ENCODE results near the gene MLST8. TPM values are rescaled to one million over a fixed set of nuclear protein-coding genes. Genes with fewer than 3 reads are reported as not detected.

The MLST8 gene
- total RNA-seq, 2 experiments from 2014 or later, result 35.9 to 36.4 TPM

GRCh38 chr16:2209258-2210008 is 4.2 kb downstream of the MLST8 start:
- CTCF ChIA-PET, result interaction anchor here (1.2 kb wide), 1 partner anchor 13 kb away, joined by 3 read pairs; no protein-coding TSS in a partner anchor
- Mint-ChIP-seq H3K36me3 (ENCODE audit: low read depth) (peaks cover 20% of the 10 kb centered on the region), H3K4me3 (no peak overlapping the region), H3K9me3 (no peaks in the 10 kb centered on the region), H3K4me1 (peaks cover 37% of the 10 kb centered on the region), H3K27me3 (no peaks in the 10 kb centered on the region), H3K27ac (no peak overlapping the region)
- POLR2A ChIA-PET, result no interaction called here
- no peak for DNase-seq

GRCh38 chr16:2210009-2210332 is 4.7 kb downstream of the MLST8 start:
- Mint-ChIP-seq H3K36me3 (ENCODE audit: low read depth) (peaks cover 20% of the 10 kb centered on the region), H3K4me1 (peaks cover 33% of the 10 kb centered on the region), H3K27ac (no peak overlapping the region), H3K27me3 (no peaks in the 10 kb centered on the region), H3K9me3 (no peaks in the 10 kb centered on the region), H3K4me3 (no peak overlapping the region)
- no peak for DNase-seq
- ChIA-PET CTCF (interaction anchor here (1.2 kb wide), 1 partner anchor 12 kb away, joined by 3 read pairs; no protein-coding TSS in a partner anchor), POLR2A (no interaction called here)

- H3K9me3 Mint-ChIP-seq, result no peaks in the 10 kb centered on the region
- H3K4me1 Mint-ChIP-seq, result peaks cover 35% of the 10 kb centered on the region
These were observed 5.4 kb downstream of the MLST8 start, which contains the start of gene BRICD5 for GRCh38 chr16:2210386-2211365. TSS of gene BRICD5 (minus strand) at chr16:2210863. CDS start at chr16:2210833, 30 bp downstream.

GRCh38 chr16:2211923-2212347 is 6.7 kb downstream of the MLST8 start:
- H3K27me3 Mint-ChIP-seq, result no peaks in the 10 kb centered on the region
- POLR2A ChIA-PET, result no interaction called here
- H3K9me3 Mint-ChIP-seq, result no peaks in the 10 kb centered on the region
- H3K27ac Mint-ChIP-seq, result no peak overlapping the region
- no peak for DNase-seq
- CTCF ChIA-PET, result no interaction called here
- peaks cover 16% of the 10 kb centered on the region for H3K36me3 Mint-ChIP-seq (ENCODE audit: low read depth)
- H3K4me3 Mint-ChIP-seq, result peak overlapping the region; percentile 26
- H3K4me1 Mint-ChIP-seq, result peaks cover 34% of the 10 kb centered on the region

More at GRCh38 chr16:2210386-2211365, 5.4 kb downstream of the MLST8 start, which contains the start of gene BRICD5:
- DNase-seq, result no peak
- H3K27me3 Mint-ChIP-seq, result no peaks in the 10 kb centered on the region
- H3K36me3 Mint-ChIP-seq (ENCODE audit: low read depth), result peaks cover 20% of the 10 kb centered on the region
- CTCF ChIA-PET, result interaction anchor here (1.2 kb wide), 1 partner anchor 12 kb away, joined by 3 read pairs; no protein-coding TSS in a partner anchor
- POLR2A ChIA-PET, result no interaction called here
- no peak within 1 kb of the TSS for H3K4me3 Mint-ChIP-seq
- no peak within 1 kb of the TSS for H3K27ac Mint-ChIP-seq

- POLR2A ChIA-PET, result no interaction called here
- Mint-ChIP-seq H3K27ac (no peak overlapping the region), H3K27me3 (no peaks in the 10 kb centered on the region), H3K4me3 (peak overlapping the region; percentile 77), H3K36me3 (ENCODE audit: low read depth) (peaks cover 10% of the 10 kb centered on the region), H3K4me1 (peaks cover 28% of the 10 kb centered on the region), H3K9me3 (no peaks in the 10 kb centered on the region)
- CTCF ChIA-PET, result no interaction called here
- DNase-seq, result no peak
These were observed 7.4 kb downstream of the MLST8 start for GRCh38 chr16:2212362-2213324.

- Mint-ChIP-seq H3K9me3 (no peaks in the 10 kb centered on the region), H3K36me3 (ENCODE audit: low read depth) (peaks cover 5% of the 10 kb centered on the region), H3K4me3 (peak overlapping the region; percentile 77), H3K27me3 (no peaks in the 10 kb centered on the region), H3K27ac (peak overlapping the region; percentile 65), H3K4me1 (peaks cover 26% of the 10 kb centered on the region)
- POLR2A ChIA-PET, result interaction anchor here (0.7 to 1.3 kb wide), 2 partner anchors 59 to 246 kb away, joined by 3 read pairs; partner anchors contain the start of genes TEDC2 and TRAF7
- CTCF ChIA-PET, result interaction anchor here (0.5 to 1.4 kb wide), 3 partner anchors 8 to 474 kb away, joined by 3 read pairs; partner anchors contain the start of genes ECI1 and MLST8
- DNase-seq, result no peak
These were observed 8.8 kb downstream of the MLST8 start for GRCh38 chr16:2213817-2214718.

GRCh38 chr16:2214719-2214968 is 9.4 kb downstream of the MLST8 start, which contains the start of gene PGP:
TSS of gene PGP (minus strand) at chr16:2214840. CDS start at chr16:2214777, 63 bp downstream.
- CTCF ChIA-PET, result interaction anchor here (0.5 to 1.4 kb wide), 3 partner anchors 9 to 475 kb away, joined by 3 read pairs; partner anchors contain the start of genes ECI1 and MLST8
- H3K9me3 Mint-ChIP-seq, result no peaks in the 10 kb centered on the region
- POLR2A ChIA-PET, result interaction anchor here (0.6 to 1.3 kb wide), 3 partner anchors 38 to 245 kb away, joined by 3 to 8 read pairs (median 3); partner anchors contain the start of genes TEDC2 and TRAF7
- no peaks in the 10 kb centered on the region for H3K27me3 Mint-ChIP-seq
- H3K4me1 Mint-ChIP-seq, result peaks cover 26% of the 10 kb centered on the region
- H3K4me3 Mint-ChIP-seq, result peak within 1 kb of the TSS; percentile 84
- peak within 1 kb of the TSS; percentile 89 for H3K27ac Mint-ChIP-seq
- DNase-seq, result no peak
- H3K36me3 Mint-ChIP-seq (ENCODE audit: low read depth), result peaks cover 5% of the 10 kb centered on the region

- CTCF ChIA-PET, result no interaction called here
- Mint-ChIP-seq H3K9me3 (no peaks in the 10 kb centered on the region), H3K27ac (peak overlapping the region; percentile 89)
These were observed 11.1 kb downstream of the MLST8 start for GRCh38 chr16:2216330-2216729.

GRCh38 chr16:2223221-2223941 is 18.1 kb downstream of the MLST8 start, which contains the start of gene E4F1:
TSS of gene E4F1 (plus strand) at chr16:2223591. CDS start at chr16:2223614, 23 bp downstream.
- H3K27ac Mint-ChIP-seq, result peak within 1 kb of the TSS; percentile 85
- no peaks in the 10 kb centered on the region for H3K27me3 Mint-ChIP-seq
- ChIA-PET CTCF (interaction anchor here (1.2 to 1.6 kb wide), 2 partner anchors 13 to 24 kb away, joined by 3 read pairs; partner anchors contain the start of gene BRICD5), POLR2A (no interaction called here)
- H3K4me3 Mint-ChIP-seq, result peak within 1 kb of the TSS; percentile 80
- no peaks in the 10 kb centered on the region for H3K9me3 Mint-ChIP-seq
- H3K36me3 Mint-ChIP-seq (ENCODE audit: low read depth), result peaks cover 2% of the 10 kb centered on the region
- DNase-seq, result peak; percentile 100
- H3K4me1 Mint-ChIP-seq, result peaks cover 22% of the 10 kb centered on the region

More at GRCh38 chr16:2216330-2216729, 11.1 kb downstream of the MLST8 start:
- peaks cover 5% of the 10 kb centered on the region for H3K36me3 Mint-ChIP-seq (ENCODE audit: low read depth)
- POLR2A ChIA-PET, result no interaction called here
- H3K4me3 Mint-ChIP-seq, result peak overlapping the region; percentile 84
- no peaks in the 10 kb centered on the region for H3K27me3 Mint-ChIP-seq
- H3K4me1 Mint-ChIP-seq, result peaks cover 26% of the 10 kb centered on the region
- DNase-seq, result no peak

GRCh38 chr16:2223942-2224486 is 18.8 kb downstream of the MLST8 start:
- H3K27ac Mint-ChIP-seq, result peak overlapping the region; percentile 82
- DNase-seq, result peak; percentile 36
- CTCF ChIA-PET, result interaction anchor here (0.6 to 1.2 kb wide), 2 partner anchors 17 to 24 kb away, joined by 3 read pairs; no protein-coding TSS in a partner anchor

More at GRCh38 chr16:2223942-2224486, 18.8 kb downstream of the MLST8 start:
- peaks cover 22% of the 10 kb centered on the region for H3K4me1 Mint-ChIP-seq
- H3K4me3 Mint-ChIP-seq, result peak overlapping the region; percentile 80
- no peaks in the 10 kb centered on the region for H3K27me3 Mint-ChIP-seq
- peaks cover 2% of the 10 kb centered on the region for H3K36me3 Mint-ChIP-seq (ENCODE audit: low read depth)
- H3K9me3 Mint-ChIP-seq, result no peaks in the 10 kb centered on the region
- POLR2A ChIA-PET, result no interaction called here
